ENCODE measurements around the gene PCGF3. TPM values are rescaled to one million over a fixed set of nuclear protein-coding genes. Genes with fewer than 3 reads are reported as not detected.

Gene PCGF3
- total RNA-seq, 2 donors from 2014 or later = 34.4 to 35.3 TPM

- Mint-ChIP-seq H3K36me3 (ENCODE audit: low read depth) (peaks cover 13% of the 10 kb centered on the region), H3K9me3 (no peaks in the 10 kb centered on the region), H3K4me1 (peaks cover 17% of the 10 kb centered on the region), H3K27me3 (no peaks in the 10 kb centered on the region), H3K4me3 (no peak overlapping the region), H3K27ac (no peak overlapping the region)
- no peak for ATAC-seq (replicated peaks)
These were observed 7.4 kb downstream of the PCGF3 start for GRCh38 chr4:712916-713632.

- Mint-ChIP-seq H3K9me3 (no peaks in the 10 kb centered on the region), H3K36me3 (ENCODE audit: low read depth) (peaks cover 13% of the 10 kb centered on the region), H3K27me3 (no peaks in the 10 kb centered on the region), H3K4me1 (peaks cover 13% of the 10 kb centered on the region), H3K4me3 (no peak overlapping the region), H3K27ac (no peak overlapping the region)
- no peak for ATAC-seq (replicated peaks)
These were observed 8.5 kb downstream of the PCGF3 start for GRCh38 chr4:714087-714486.

GRCh38 chr4:717601-718320 lies 12.1 kb downstream of the PCGF3 start:
- Mint-ChIP-seq H3K9me3 (no peaks in the 10 kb centered on the region), H3K4me1 (peaks cover 5% of the 10 kb centered on the region), H3K36me3 (ENCODE audit: low read depth) (peaks cover 10% of the 10 kb centered on the region), H3K27me3 (no peaks in the 10 kb centered on the region), H3K27ac (no peak overlapping the region), H3K4me3 (no peak overlapping the region)
- ATAC-seq (replicated peaks) = no peak

GRCh38 chr4:718460-718859 lies 12.8 kb downstream of the PCGF3 start:
- peaks cover 5% of the 10 kb centered on the region for H3K4me1 Mint-ChIP-seq
- no peak overlapping the region for H3K4me3 Mint-ChIP-seq
- no peaks in the 10 kb centered on the region for H3K9me3 Mint-ChIP-seq
- no peak overlapping the region for H3K27ac Mint-ChIP-seq
- peaks cover 10% of the 10 kb centered on the region for H3K36me3 Mint-ChIP-seq (ENCODE audit: low read depth)
- no peaks in the 10 kb centered on the region for H3K27me3 Mint-ChIP-seq
- no peak for ATAC-seq (replicated peaks)

GRCh38 chr4:720111-720860 lies 14.7 kb downstream of the PCGF3 start:
- no peak overlapping the region for H3K4me3 Mint-ChIP-seq
- peaks cover 5% of the 10 kb centered on the region for H3K4me1 Mint-ChIP-seq
- no peak overlapping the region for H3K27ac Mint-ChIP-seq
- H3K27me3 Mint-ChIP-seq = no peaks in the 10 kb centered on the region
- no peaks in the 10 kb centered on the region for H3K9me3 Mint-ChIP-seq
- H3K36me3 Mint-ChIP-seq (ENCODE audit: low read depth) = peaks cover 6% of the 10 kb centered on the region
- ATAC-seq (replicated peaks) = no peak

- peaks cover 6% of the 10 kb centered on the region for H3K36me3 Mint-ChIP-seq (ENCODE audit: low read depth)
- H3K9me3 Mint-ChIP-seq = no peaks in the 10 kb centered on the region
- H3K27ac Mint-ChIP-seq = no peak overlapping the region
- peaks cover 5% of the 10 kb centered on the region for H3K4me1 Mint-ChIP-seq
- no peak for ATAC-seq (replicated peaks)
- H3K27me3 Mint-ChIP-seq = no peaks in the 10 kb centered on the region
- H3K4me3 Mint-ChIP-seq = no peak overlapping the region
These were observed 15.9 kb downstream of the PCGF3 start for GRCh38 chr4:721261-722168.

DNA sequence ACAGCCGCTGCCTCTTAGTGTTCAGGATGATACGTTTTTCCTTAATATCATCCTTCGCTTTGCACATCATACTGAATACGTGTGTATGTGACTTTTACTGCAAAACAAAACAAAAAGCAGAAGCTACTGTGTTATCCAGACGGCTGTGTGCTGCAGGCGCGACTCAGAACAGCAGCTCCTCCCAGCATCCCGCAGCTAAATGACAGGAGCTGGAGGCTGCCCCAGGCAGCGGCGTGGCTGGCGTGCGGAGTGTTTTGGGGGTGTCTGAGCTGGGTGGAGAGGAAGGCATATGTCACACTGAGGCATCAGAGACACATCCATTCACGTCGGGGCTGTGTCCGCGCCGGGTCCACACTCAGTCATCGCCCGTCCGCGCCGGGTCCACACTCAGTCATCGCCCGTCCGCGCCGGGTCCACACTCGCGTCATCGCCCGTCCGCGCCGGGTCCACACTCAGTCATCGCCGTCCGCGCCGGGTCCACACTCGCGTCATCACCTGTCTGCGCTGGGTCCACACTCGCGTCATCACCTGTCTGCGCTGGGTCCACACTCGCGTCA lies 16.6 kb downstream of the PCGF3 start:
- Mint-ChIP-seq H3K9me3 (no peaks in the 10 kb centered on the region), H3K4me3 (no peak overlapping the region), H3K27me3 (no peaks in the 10 kb centered on the region), H3K4me1 (peaks cover 5% of the 10 kb centered on the region), H3K36me3 (ENCODE audit: low read depth) (peaks cover 6% of the 10 kb centered on the region), H3K27ac (no peak overlapping the region)
- no peak for ATAC-seq (replicated peaks)

- Mint-ChIP-seq H3K9me3 (no peaks in the 10 kb centered on the region), H3K4me3 (no peak overlapping the region), H3K4me1 (peaks cover 5% of the 10 kb centered on the region), H3K27me3 (no peaks in the 10 kb centered on the region), H3K36me3 (ENCODE audit: low read depth) (peaks cover 6% of the 10 kb centered on the region), H3K27ac (no peak overlapping the region)
- ATAC-seq (replicated peaks) = no peak
These were observed 17.3 kb downstream of the PCGF3 start for GRCh38 chr4:722851-723360.

- no peak overlapping the region for H3K27ac Mint-ChIP-seq
- H3K27me3 Mint-ChIP-seq = no peaks in the 10 kb centered on the region
- H3K9me3 Mint-ChIP-seq = no peaks in the 10 kb centered on the region
- peaks cover 5% of the 10 kb centered on the region for H3K4me1 Mint-ChIP-seq
- H3K36me3 Mint-ChIP-seq (ENCODE audit: low read depth) = peaks cover 6% of the 10 kb centered on the region
- no peak overlapping the region for H3K4me3 Mint-ChIP-seq
- ATAC-seq (replicated peaks) = no peak
These were observed 18.3 kb downstream of the PCGF3 start for GRCh38 chr4:723751-724530.

GRCh38 chr4:725391-726234 lies 20.0 kb downstream of the PCGF3 start:
- H3K9me3 Mint-ChIP-seq = no peaks in the 10 kb centered on the region
- H3K36me3 Mint-ChIP-seq (ENCODE audit: low read depth) = peaks cover 9% of the 10 kb centered on the region
- H3K27ac Mint-ChIP-seq = no peak overlapping the region
- H3K4me3 Mint-ChIP-seq = no peak overlapping the region
- no peaks in the 10 kb centered on the region for H3K27me3 Mint-ChIP-seq
- H3K4me1 Mint-ChIP-seq = no peaks in the 10 kb centered on the region
- no peak for ATAC-seq (replicated peaks)

- no peak for ATAC-seq (replicated peaks)
- no peaks in the 10 kb centered on the region for H3K27me3 Mint-ChIP-seq
- peaks cover 13% of the 10 kb centered on the region for H3K36me3 Mint-ChIP-seq (ENCODE audit: low read depth)
- H3K4me1 Mint-ChIP-seq = no peaks in the 10 kb centered on the region
- no peak overlapping the region for H3K27ac Mint-ChIP-seq
- no peak overlapping the region for H3K4me3 Mint-ChIP-seq
- H3K9me3 Mint-ChIP-seq = no peaks in the 10 kb centered on the region
These were observed 20.7 kb downstream of the PCGF3 start for GRCh38 chr4:726235-726787.

DNA sequence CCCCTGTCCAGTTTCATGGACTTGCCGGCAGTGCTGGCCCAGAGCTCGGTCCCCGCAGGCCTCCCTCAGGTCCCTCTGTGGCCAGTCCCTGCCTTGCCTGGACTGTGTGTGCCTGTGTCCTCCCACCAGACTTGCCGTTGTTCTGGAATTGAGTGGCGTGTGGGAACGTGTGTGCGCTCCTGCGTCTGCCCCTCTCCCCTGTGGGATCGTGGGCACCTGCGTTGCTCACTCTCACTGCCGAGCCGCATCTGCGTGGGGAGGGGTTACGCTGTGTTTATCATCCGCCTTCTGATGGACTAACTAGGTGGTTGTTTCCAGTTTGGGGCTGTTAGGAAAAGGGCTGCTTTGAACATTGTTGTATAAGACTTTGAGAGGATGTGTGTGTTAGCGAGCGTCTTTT lies 21.2 kb downstream of the PCGF3 start:
- H3K4me3 Mint-ChIP-seq = no peak overlapping the region
- H3K36me3 Mint-ChIP-seq (ENCODE audit: low read depth) = peaks cover 13% of the 10 kb centered on the region
- H3K4me1 Mint-ChIP-seq = no peaks in the 10 kb centered on the region
- no peak overlapping the region for H3K27ac Mint-ChIP-seq
- H3K27me3 Mint-ChIP-seq = no peaks in the 10 kb centered on the region
- no peak for ATAC-seq (replicated peaks)
- H3K9me3 Mint-ChIP-seq = no peaks in the 10 kb centered on the region
